WTC11 (cell line): ENCODE measurements around the gene RAPGEF2.

Source experiments
- CBFB ChIP-seq: sonication (generic); formaldehyde crosslinking; IDR thresholded peaks from 2 replicates; pipeline ENCODE4 v1.8.1; 2022; ENCODE audit warnings: mild to moderate bottlenecking, low read depth, missing genetic modification reagents
- TF ChIP-seq, protein P1 (sequence below): sonication (generic); formaldehyde crosslinking; IDR thresholded peaks from 2 replicates; pipeline ENCODE4 v1.8.1; 2023; ENCODE audit warnings: mild to moderate bottlenecking, moderate library complexity, missing genetic modification reagents

DNA sequence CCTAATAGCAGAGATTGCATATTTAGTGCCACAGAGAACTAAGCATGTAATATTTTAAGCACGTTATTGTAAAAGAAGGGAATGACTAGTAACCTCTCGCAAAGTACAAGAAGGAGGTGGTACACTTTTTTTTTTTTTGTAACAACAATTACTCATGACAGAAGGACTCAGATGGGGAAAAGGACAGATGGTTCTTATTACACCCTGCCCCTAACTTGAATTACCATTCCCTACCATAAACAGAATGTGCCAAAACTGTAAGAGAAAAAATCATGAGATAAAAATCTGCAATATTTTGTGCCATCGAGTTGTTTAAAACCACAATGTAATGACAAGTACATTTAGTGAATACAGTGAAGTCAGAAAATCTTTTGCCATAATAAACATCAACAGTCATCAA lies 33.0 kb upstream of the RAPGEF2 start:
- TF ChIP-seq, protein P1, sequence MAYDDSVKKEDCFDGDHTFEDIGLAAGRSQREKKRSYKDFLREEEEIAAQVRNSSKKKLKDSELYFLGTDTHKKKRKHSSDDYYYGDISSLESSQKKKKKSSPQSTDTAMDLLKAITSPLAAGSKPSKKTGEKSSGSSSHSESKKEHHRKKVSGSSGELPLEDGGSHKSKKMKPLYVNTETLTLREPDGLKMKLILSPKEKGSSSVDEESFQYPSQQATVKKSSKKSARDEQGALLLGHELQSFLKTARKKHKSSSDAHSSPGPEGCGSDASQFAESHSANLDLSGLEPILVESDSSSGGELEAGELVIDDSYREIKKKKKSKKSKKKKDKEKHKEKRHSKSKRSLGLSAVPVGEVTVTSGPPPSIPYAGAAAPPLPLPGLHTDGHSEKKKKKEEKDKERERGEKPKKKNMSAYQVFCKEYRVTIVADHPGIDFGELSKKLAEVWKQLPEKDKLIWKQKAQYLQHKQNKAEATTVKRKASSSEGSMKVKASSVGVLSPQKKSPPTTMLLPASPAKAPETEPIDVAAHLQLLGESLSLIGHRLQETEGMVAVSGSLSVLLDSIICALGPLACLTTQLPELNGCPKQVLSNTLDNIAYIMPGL (CRISPR knock-in tag): no peak
- TF ChIP-seq CBFB (CRISPR knock-in tag): no peak
